Fibroblast of skin of left quadriceps (primary cell): ENCODE measurements around the gene OR7A10.

Source experiments
- DNase-seq, 2 experiments: peaks; one replicate each; pipeline ENCODE4 v3.0.0-alpha.2; 2013; ENCODE audit warnings: low read depth in 2 of 2

OR7A10 gene

GRCh38 chr19:14848822-14849221 is at the start of gene OR7A10:
OR7A10 (minus strand) TSS chr19:14848922; CDS start chr19:14841877, 7,045 bp downstream.
- DNase-seq: no peak

- DNase-seq: no peak
Measured at GRCh38 chr19:14890643-14891379, 42.1 kb upstream of the OR7A10 start.

- no peak for DNase-seq
Measured at GRCh38 chr19:14889994-14890642, 41.4 kb upstream of the OR7A10 start.

DNA sequence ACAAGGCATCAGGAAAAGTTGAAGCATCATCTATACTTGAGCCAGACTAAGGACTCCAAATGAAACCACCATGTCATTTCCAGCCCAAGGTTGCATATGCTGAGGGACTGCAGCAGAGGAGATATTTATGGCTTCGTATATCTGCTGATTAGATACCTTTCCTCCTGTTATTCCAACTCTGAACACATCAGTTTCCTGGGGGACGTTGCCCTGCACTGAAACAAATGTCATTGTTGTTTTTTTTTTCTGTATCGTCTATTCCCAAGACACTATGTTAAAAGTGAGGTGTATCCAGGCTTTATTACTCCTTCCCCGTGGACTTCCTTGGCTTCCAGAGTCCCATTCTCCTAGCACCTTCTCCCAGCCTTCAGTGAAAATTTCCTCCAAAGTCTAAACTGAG is 37.3 kb upstream of the OR7A10 start, which contains the start of gene OR7A17:
TSS of gene OR7A17 (minus strand) at position 101 of the 400 bp plus-strand sequence. CDS start 4,777 bp downstream, outside the sequence.
- no peak for DNase-seq

DNA sequence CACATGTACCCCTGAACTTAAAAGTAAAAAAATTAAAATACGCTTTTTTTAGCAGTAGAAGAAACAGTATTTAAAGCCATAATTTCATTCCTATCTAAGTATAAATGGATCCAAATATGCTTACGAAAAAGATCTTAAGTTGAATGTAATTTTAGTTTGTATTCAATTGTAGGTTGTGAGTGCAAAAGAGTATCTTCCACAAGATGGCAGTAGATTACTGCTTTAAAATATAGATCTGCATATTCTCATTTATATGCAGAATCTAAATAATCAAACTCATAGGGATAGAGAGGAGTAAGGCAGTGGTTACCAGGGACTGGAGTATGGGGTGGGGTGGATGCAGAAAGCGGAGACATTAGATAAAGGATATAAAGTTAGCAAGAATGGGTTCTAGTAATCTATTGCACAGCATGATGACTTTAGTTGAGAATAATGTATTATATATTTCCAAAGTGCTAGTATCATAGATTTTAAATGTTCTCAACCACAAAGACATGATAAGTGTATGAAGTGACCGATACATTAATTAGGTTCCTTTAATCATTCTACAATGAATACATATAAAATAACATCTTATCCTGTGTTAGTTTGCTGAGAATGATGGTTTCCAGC is 23.0 kb upstream of the OR7A10 start:
- no peak for DNase-seq

DNA sequence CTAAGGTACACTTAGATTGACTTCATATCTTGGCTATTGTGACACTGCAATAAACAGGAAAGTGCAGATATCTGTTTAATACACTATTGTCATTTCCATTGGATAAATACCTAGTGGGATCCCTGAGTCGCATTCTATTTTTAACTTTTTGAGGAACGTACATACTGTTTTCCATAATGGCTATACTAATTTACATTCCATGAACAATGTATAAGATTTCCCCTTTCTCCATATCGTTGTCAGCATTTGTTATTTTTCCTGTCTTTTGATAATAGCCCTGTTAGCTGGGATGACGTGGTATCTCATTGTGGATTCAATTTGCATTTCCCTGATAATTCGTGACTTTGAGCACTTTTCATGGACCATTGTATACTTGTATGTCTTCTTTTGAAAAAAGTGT is 19.8 kb upstream of the OR7A10 start:
- DNase-seq: no peak

GRCh38 chr19:14843578-14843977 is 5.1 kb downstream of the OR7A10 start:
- DNase-seq: no peak

GRCh38 chr19:14843169-14843568 is 5.6 kb downstream of the OR7A10 start:
- DNase-seq: no peak

DNA sequence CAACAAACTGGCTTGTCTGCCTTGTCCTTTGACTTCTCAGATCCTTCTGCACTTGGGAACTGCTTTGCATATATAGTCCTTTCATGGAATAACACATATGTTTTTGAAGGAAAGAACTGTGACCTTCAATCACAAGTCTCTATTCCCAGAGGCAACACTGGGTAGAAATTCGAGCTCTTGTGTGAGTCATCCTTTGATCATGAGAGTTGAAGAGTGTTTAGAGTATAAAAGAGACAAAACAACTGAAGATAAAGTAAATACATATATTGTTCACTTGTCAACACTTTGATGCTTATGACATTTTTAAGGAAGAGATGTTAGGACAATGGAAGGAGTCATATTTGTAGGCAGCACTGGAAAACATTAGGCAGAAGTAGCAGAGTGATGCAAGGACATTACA is 8.5 kb downstream of the OR7A10 start:
- no peak for DNase-seq

DNA sequence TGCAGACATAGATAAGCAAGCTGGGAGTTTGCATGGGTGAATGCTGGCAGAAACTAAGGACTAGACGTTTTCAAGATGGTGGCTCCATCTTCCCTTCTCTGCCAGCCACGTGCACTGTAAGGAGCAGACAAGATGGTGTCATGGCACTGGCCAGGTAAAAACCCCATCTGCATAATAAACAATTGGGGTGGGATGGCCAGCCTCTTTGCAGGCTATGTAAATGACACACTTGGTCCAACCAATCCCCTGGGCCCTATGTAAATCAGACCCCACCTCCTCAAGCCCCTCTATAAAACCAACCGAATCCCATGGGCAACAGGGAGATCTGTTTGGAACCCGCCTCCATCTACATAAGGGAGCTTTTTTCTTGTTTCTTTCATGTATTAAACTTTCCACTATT is 11.3 kb downstream of the OR7A10 start:
- no peak for DNase-seq

GRCh38 chr19:14835011-14835410 is 13.7 kb downstream of the OR7A10 start, which contains the start of the genes OR7A5 and OR7C1:
OR7A5 (minus strand) TSS chr19:14835185; CDS start chr19:14828241, 6,944 bp downstream.
OR7C1 (minus strand) TSS chr19:14835185; CDS start chr19:14800136, 35,049 bp downstream.
- DNase-seq: no peak

- no peak for DNase-seq
Measured at GRCh38 chr19:14830702-14831101, 18.0 kb downstream of the OR7A10 start.

DNA sequence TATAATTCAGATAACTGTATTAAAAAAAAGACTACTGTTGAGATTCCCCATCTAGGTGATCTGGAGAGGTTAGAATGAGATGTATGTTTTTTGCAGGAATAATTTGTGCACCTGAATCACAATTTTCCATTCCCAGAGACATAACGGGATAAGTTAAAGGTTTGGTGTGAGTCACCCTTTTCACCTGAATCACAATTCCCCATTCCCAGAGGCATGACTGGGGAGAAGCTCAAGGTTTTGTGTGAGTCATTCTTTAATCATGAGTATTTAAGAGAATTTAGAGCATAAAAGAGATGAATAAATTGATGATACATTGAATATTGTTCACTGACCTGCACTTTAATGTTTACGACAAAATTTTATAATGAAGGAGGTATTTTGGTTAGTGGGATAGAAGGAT is 22.7 kb downstream of the OR7A10 start:
- DNase-seq: no peak

DNA sequence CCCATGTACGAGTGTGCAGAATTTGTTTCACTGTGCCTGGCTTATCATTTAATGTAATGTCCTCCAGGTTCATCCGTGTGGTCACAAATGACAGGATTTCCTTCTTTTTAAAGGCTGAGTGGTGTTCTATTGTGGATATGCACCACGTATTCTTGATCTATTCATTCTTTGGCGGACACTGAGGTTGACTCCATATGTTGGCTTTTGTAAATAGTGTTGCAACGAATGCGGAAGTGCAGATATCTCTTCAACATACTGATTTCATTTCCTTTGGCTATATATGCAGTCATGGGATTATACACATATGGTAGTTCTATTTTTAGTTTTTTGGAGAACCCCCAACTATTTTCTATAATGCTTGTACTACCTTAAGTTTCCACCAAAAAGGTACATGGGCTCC is 26.8 kb downstream of the OR7A10 start:
- peak; percentile 5 to 10 for DNase-seq

DNA sequence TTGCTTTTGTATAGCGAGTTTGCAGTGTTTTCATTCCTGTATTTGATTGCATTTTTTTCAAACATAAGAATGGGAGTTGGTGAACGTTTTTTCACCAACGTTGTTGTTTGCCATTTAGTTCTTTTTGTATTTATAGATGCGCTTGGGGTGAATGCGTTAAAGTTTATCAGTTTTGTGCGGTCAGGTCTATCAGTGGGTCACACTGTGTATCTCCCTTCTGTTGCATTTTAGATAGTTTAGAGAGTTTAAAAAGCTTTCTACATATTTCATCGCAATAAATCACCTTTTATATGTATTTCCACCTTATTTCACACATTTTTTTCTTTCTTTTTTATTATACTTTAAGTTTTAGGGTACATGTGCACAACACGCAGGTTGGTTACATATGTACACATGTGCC is 30.1 kb downstream of the OR7A10 start:
- no peak for DNase-seq

DNA sequence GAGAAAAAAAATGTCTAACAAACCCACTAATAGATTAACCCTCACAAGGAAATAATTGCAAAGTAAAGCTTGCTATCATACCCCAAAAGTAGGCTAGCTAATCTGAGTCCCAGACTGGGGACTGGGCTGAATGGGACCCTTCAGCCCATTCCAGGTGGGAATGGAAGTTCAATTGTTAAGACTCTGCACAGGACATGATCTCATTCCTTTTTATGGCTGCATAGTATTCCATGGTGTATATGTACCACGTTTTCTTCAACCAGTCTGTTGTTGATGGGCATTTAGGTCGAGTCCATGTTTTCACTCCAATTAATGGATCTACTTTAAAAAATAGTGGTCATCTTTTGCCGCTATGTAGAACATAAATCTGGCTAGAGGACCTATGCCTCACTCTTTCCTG is 31.7 kb downstream of the OR7A10 start:
- DNase-seq: no peak

DNA sequence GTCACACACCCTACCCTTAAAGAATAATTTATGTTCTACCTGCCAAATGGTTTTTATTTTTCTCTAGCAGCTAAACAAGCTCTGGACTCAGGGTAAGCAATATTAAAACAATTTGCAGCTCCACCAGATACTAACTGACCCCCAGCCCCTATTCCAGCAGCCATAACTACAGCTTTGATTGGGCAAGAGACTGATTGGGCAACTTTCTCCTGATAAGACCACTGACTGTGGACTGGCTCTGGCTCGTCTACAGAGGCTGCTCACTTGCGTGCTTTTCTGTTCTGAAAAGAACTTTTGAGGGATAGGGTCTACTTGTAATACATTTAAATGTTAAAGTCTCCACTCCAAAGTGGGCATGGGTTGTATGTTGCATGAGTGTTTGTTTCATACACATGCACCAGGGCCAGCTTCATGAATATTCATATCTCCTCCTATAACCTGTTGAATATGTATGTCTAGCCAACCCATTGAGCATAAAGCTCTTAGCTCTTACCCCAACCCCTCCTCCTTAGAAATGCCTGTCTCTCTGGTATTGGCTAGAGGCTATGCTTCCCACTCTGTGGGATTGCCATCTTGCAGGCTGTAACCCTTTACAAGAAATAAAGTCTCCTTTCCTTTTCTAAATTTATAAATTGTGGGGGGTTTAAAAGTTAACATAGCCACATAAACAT is 33.6 kb downstream of the OR7A10 start:
- DNase-seq: no peak

GRCh38 chr19:14809272-14810057 is 39.3 kb downstream of the OR7A10 start:
- no peak for DNase-seq

- no peak for DNase-seq
Measured at GRCh38 chr19:14804765-14805164, 44.0 kb downstream of the OR7A10 start.

DNA sequence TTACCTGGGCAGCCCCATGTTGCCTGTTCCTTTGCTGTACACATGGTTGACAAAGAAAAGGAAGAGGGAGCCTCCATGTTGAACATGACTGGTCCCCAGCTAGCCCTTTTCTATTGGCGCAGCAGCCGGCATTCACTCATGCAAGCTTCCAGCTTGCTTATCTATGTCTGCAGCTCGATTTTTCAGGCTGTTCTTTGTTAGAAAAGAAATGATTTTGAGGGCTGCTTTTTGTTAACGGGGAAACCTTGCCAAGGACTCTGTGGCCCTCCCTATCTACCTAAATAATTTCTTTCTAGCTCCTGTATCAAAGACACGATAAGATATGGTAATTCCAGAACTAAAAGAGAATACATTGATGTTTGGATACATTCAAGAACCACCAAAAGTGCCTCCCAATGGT is 50.0 kb downstream of the OR7A10 start:
- DNase-seq: no peak

DNA sequence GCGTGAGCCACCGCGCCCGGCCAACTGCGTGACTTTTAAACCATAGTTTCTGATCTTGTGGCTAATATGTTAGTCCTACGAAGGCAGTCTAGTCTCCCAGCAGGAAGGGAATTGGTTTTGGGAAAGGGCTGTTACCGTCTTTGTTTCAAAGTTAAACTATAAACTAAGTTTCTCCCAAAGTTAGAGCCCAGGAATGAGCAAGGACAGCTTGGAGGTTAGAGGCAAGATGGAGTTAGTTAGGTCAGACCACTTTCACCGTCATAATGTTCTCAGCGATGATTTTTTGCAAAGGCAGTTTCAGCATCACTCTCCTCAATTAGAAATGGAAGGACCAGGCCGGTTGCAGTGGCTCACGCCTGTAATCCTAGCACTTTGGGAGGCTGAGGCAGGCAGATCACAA is 52.7 kb downstream of the OR7A10 start:
- no peak for DNase-seq
